Stomach smooth muscle (tissue), 2 donors: ENCODE measurements around the gene PSMB5.

Experiments used
- H3K27ac ChIP-seq: one replicate; pipeline ENCODE4 v1.7.0; 2013; ENCODE audit warnings: mild to moderate bottlenecking, low read length, inconsistent platforms
- H3K27me3 ChIP-seq, 2 donors: one replicate each; pipeline ENCODE4 v1.7.0; 2013; ENCODE audit warnings: low read length in 2 of 2; ENCODE audit not compliant: insufficient read depth in 2 of 2, control insufficient read depth in 1 of 2
- H3K36me3 ChIP-seq, 2 donors: one replicate each; pipeline ENCODE4 v1.7.0; 2013; ENCODE audit warnings: low read length in 2 of 2; ENCODE audit not compliant: control insufficient read depth in 2 of 2, insufficient read depth in 2 of 2
- H3K4me1 ChIP-seq: one replicate; pipeline ENCODE4 v1.7.0; 2013; ENCODE audit warnings: low read length; ENCODE audit not compliant: control insufficient read depth, insufficient read depth
- H3K4me3 ChIP-seq, 2 donors: one replicate each; pipeline ENCODE4 v1.7.0; 2013; ENCODE audit warnings: low read length in 2 of 2
- H3K9ac ChIP-seq, 2 donors: one replicate each; pipeline ENCODE4 v1.7.0; 2013; ENCODE audit warnings: low read length in 2 of 2, mild to moderate bottlenecking in 1 of 2
- H3K9me3 ChIP-seq, 2 donors: one replicate each; pipeline ENCODE4 v1.7.0; 2013; ENCODE audit warnings: low read length in 2 of 2; ENCODE audit not compliant: control insufficient read depth in 2 of 2
- donor health status: healthy.
- donor health status: Pancreatic carcinoma.

The PSMB5 gene

GRCh38 chr14:22984959-22985658 lies 49.6 kb downstream of the PSMB5 start:
- Histone ChIP-seq H3K4me1 (peaks cover 27% of the 10 kb centered on the region), H3K9ac (no peak overlapping the region), H3K27me3 (peaks cover 0 to 10% of the 10 kb centered on the region in 2 donors), H3K27ac (no peak overlapping the region), H3K4me3 (no peak overlapping the region), H3K36me3 (peaks cover 6% of the 10 kb centered on the region in 2 donors), H3K9me3 (no peaks in the 10 kb centered on the region)

- Histone ChIP-seq H3K9me3 (no peaks in the 10 kb centered on the region), H3K4me1 (peaks cover 41% of the 10 kb centered on the region), H3K9ac (peak within 1 kb of the TSS; percentile 44 to 74), H3K4me3 (peak within 1 kb of the TSS; percentile 87 to 94), H3K27ac (peak within 1 kb of the TSS; percentile 53), H3K27me3 (peaks cover 0 to 10% of the 10 kb centered on the region in 2 donors), H3K36me3 (peaks cover 5 to 6% of the 10 kb centered on the region in 2 donors)
These were observed 52.0 kb downstream of the PSMB5 start, which contains the start of gene AJUBA for GRCh38 chr14:22982477-22983245. Gene AJUBA, minus strand, starts transcription at chr14:22982551. Its CDS starts 285 bp downstream, at chr14:22982266.

- Histone ChIP-seq H3K9me3 (no peaks in the 10 kb centered on the region), H3K9ac (peak overlapping the region; percentile 40 to 60), H3K27me3 (peaks cover 0 to 10% of the 10 kb centered on the region in 2 donors), H3K36me3 (peaks cover 0 to 1% of the 10 kb centered on the region in 2 donors), H3K4me3 (peak overlapping the region; percentile 87 to 94), H3K4me1 (peaks cover 47% of the 10 kb centered on the region), H3K27ac (peak overlapping the region; percentile 24)
These were observed 52.7 kb downstream of the PSMB5 start for GRCh38 chr14:22981876-22982476.

- Histone ChIP-seq H3K9me3 (no peaks in the 10 kb centered on the region), H3K27me3 (peaks cover 0 to 10% of the 10 kb centered on the region in 2 donors), H3K36me3 (no peaks in the 10 kb centered on the region), H3K9ac (no peak overlapping the region), H3K27ac (no peak overlapping the region), H3K4me3 (peak overlapping the region; percentile 87 to 94), H3K4me1 (peaks cover 53% of the 10 kb centered on the region)
These were observed 53.4 kb downstream of the PSMB5 start for GRCh38 chr14:22981090-22981875.

GRCh38 chr14:22980672-22981089 lies 54.0 kb downstream of the PSMB5 start:
- H3K36me3 ChIP-seq, result no peaks in the 10 kb centered on the region
- H3K27me3 ChIP-seq, result peaks cover 0 to 10% of the 10 kb centered on the region in 2 donors
- H3K9me3 ChIP-seq, result no peaks in the 10 kb centered on the region
- peak overlapping the region in 1 of 2 donors; percentile 94 for H3K4me3 ChIP-seq
- peaks cover 53% of the 10 kb centered on the region for H3K4me1 ChIP-seq
- no peak overlapping the region for H3K27ac ChIP-seq
- H3K9ac ChIP-seq, result no peak overlapping the region

- no peak overlapping the region for H3K27ac ChIP-seq
- H3K27me3 ChIP-seq, result peaks cover 0 to 10% of the 10 kb centered on the region in 2 donors
- H3K4me3 ChIP-seq, result peak overlapping the region in 1 of 2 donors; percentile 30
- H3K9me3 ChIP-seq, result no peaks in the 10 kb centered on the region
- peaks cover 53% of the 10 kb centered on the region for H3K4me1 ChIP-seq
- peak overlapping the region in 1 of 2 donors; percentile 22 for H3K9ac ChIP-seq
- no peaks in the 10 kb centered on the region for H3K36me3 ChIP-seq
These were observed 54.8 kb downstream of the PSMB5 start for GRCh38 chr14:22979748-22980392.

GRCh38 chr14:22978981-22979671 lies 55.6 kb downstream of the PSMB5 start:
- H3K27ac ChIP-seq, result peak overlapping the region; percentile 58
- H3K4me3 ChIP-seq, result no peak overlapping the region

GRCh38 chr14:22978487-22978837 lies 56.2 kb downstream of the PSMB5 start:
- H3K9ac ChIP-seq, result no peak overlapping the region
- H3K9me3 ChIP-seq, result no peaks in the 10 kb centered on the region
- H3K27ac ChIP-seq, result peak overlapping the region; percentile 58
- peaks cover 55% of the 10 kb centered on the region for H3K4me1 ChIP-seq
- H3K4me3 ChIP-seq, result no peak overlapping the region
- peaks cover 0 to 10% of the 10 kb centered on the region in 2 donors for H3K27me3 ChIP-seq
- H3K36me3 ChIP-seq, result peaks cover 0 to 4% of the 10 kb centered on the region in 2 donors

More at GRCh38 chr14:22978981-22979671, 55.6 kb downstream of the PSMB5 start:
- peaks cover 56% of the 10 kb centered on the region for H3K4me1 ChIP-seq
- H3K36me3 ChIP-seq, result peaks cover 0 to 4% of the 10 kb centered on the region in 2 donors
- H3K27me3 ChIP-seq, result peaks cover 0 to 10% of the 10 kb centered on the region in 2 donors
- H3K9me3 ChIP-seq, result no peaks in the 10 kb centered on the region
- H3K9ac ChIP-seq, result no peak overlapping the region

GRCh38 chr14:22977684-22978486 lies 56.8 kb downstream of the PSMB5 start:
- Histone ChIP-seq H3K4me3 (no peak overlapping the region), H3K9me3 (no peaks in the 10 kb centered on the region), H3K27me3 (peaks cover 0 to 10% of the 10 kb centered on the region in 2 donors), H3K36me3 (peaks cover 0 to 6% of the 10 kb centered on the region in 2 donors), H3K27ac (peak overlapping the region; percentile 58), H3K4me1 (peaks cover 49% of the 10 kb centered on the region), H3K9ac (no peak overlapping the region)
